MM.1S (cell line): ENCODE results near the gene FHIT.
"Not testable (repeated sequence)": the region's sequence is repeated elsewhere in the genome, so short reads cannot be mapped to it uniquely, and the experiment has no call there.

ENCODE experiments used
- EZH2 ChIP-seq: fragments of 300-600 bp; sonication (generic); optimal IDR thresholded peaks from 2 replicates; pipeline ENCODE3; 2017; ENCODE audit warnings: low read depth, mild to moderate bottlenecking, antibody characterized with exemption, low read length, mixed read lengths
- EZH2phosphoT487 ChIP-seq: fragments of 300-600 bp; sonication (generic); IDR thresholded peaks from 2 replicates; pipeline ENCODE4 v1.6.1; 2018; ENCODE audit warnings: antibody characterized with exemption, low read length
- TF ChIP-seq, protein P1 (sequence below): fragments of 300-600 bp; sonication (generic); IDR thresholded peaks from 2 replicates; pipeline ENCODE4 v1.5.1; 2016; ENCODE audit warnings: antibody characterized with exemption, low read length, mixed read lengths

- not testable (repeated sequence) for TF ChIP-seq EZH2, EZH2phosphoT487
- TF ChIP-seq, protein P1, sequence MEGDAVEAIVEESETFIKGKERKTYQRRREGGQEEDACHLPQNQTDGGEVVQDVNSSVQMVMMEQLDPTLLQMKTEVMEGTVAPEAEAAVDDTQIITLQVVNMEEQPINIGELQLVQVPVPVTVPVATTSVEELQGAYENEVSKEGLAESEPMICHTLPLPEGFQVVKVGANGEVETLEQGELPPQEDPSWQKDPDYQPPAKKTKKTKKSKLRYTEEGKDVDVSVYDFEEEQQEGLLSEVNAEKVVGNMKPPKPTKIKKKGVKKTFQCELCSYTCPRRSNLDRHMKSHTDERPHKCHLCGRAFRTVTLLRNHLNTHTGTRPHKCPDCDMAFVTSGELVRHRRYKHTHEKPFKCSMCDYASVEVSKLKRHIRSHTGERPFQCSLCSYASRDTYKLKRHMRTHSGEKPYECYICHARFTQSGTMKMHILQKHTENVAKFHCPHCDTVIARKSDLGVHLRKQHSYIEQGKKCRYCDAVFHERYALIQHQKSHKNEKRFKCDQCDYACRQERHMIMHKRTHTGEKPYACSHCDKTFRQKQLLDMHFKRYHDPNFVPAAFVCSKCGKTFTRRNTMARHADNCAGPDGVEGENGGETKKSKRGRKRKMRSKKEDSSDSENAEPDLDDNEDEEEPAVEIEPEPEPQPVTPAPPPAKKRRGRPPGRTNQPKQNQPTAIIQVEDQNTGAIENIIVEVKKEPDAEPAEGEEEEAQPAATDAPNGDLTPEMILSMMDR: not testable (repeated sequence)
Measured at GRCh38 chr3:61216171-61216570, 35.1 kb downstream of the FHIT start.
